Erythroblast (primary cell): Measurements from ENCODE around the gene SLC22A23.

Experiments
- GATA1 ChIP-seq: IDR thresholded peaks from 2 replicates; pipeline ENCODE4 v1.6.1; 2011; ENCODE audit warnings: low read depth, mild to moderate bottlenecking, control low read depth, low read length, moderate library complexity
- POLR2A ChIP-seq: IDR thresholded peaks from 2 replicates; pipeline ENCODE4 v1.6.1; 2011; ENCODE audit warnings: mild to moderate bottlenecking, low read length

- no peak for TF ChIP-seq POLR2A
- no peak for TF ChIP-seq GATA1
These were observed 84.5 kb downstream of the SLC22A23 start for GRCh38 chr6:3372184-3372846.
